Memory B cell (primary cell): ENCODE measurements around the gene DOC2B.
"Not testable (repeated sequence)": the region's sequence is repeated elsewhere in the genome, so short reads cannot be mapped to it uniquely, and the experiment has no call there.

Experiments
- ATAC-seq: fragments of 150-1000 bp; cut with Tn5 transposase; 2 replicates; pipeline ENCODE4 v1.10.0; 2021; ENCODE audit warnings: low read depth, mild to moderate bottlenecking, moderate library complexity
- DNase-seq, 2 donors: peaks; one replicate each; pipeline ENCODE4 v3.0.0; 2022; ENCODE audit warnings: low spot score in 2 of 2
- H3K27ac Mint-ChIP-seq: one replicate; pipeline ENCODE4 v1.8.0; 2022; ENCODE audit warnings: mild to moderate bottlenecking, moderate library complexity, mixed read lengths
- H3K27me3 Mint-ChIP-seq: one replicate; pipeline ENCODE4 v1.8.0; 2022; ENCODE audit warnings: mixed read lengths
- H3K36me3 Mint-ChIP-seq: one replicate; pipeline ENCODE4 v1.8.0; 2022; ENCODE audit warnings: mild to moderate bottlenecking, mixed read lengths
- H3K4me1 Mint-ChIP-seq: one replicate; pipeline ENCODE4 v1.8.0; 2022; ENCODE audit warnings: mixed read lengths
- H3K4me3 Mint-ChIP-seq: one replicate; pipeline ENCODE4 v1.8.0; 2022; ENCODE audit warnings: mild to moderate bottlenecking, moderate library complexity, mixed read lengths
- H3K9me3 Mint-ChIP-seq: one replicate; pipeline ENCODE4 v1.8.0; 2022; ENCODE audit warnings: mixed read lengths

DOC2B gene

DNA sequence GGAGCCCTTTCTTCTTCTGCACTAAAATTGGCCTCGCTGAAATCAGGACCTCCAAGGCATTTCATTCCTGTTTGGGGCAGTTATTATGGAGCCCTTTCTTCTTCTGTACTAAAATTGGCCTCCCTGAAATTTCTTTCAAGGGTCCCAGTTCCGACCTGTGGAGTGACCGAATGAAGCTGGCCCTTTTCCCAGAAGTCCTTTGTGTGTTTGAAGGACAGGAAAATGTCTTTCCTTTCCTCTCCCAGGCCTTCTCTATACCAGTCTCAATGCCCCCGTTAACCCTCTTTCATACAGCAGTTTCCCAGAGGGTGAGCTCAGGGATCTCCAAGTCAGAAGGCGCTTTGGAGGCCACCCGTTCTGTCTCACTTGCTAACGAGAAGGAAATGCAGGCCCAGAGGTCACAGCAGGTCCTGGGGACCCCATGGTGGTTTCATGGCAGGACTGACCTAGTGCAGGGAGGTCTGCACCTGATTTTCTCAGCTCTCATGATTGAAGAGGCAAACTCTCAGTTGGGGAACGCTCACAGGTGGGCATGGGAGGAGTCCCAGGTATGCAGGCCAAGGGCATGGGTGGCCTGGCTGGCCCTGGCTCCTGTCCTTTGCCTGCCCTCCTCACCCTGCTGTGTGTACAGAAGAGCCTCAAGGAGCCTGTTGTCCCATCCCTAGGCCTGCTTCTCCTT, 37.1 kb upstream of the DOC2B start:
- Mint-ChIP-seq H3K36me3 (no peaks in the 10 kb centered on the region), H3K27ac (no peak overlapping the region), H3K9me3 (no peaks in the 10 kb centered on the region), H3K4me1 (no peaks in the 10 kb centered on the region), H3K4me3 (no peak overlapping the region), H3K27me3 (no peaks in the 10 kb centered on the region)
- DNase-seq (no peak), ATAC-seq (no peak)

DNA sequence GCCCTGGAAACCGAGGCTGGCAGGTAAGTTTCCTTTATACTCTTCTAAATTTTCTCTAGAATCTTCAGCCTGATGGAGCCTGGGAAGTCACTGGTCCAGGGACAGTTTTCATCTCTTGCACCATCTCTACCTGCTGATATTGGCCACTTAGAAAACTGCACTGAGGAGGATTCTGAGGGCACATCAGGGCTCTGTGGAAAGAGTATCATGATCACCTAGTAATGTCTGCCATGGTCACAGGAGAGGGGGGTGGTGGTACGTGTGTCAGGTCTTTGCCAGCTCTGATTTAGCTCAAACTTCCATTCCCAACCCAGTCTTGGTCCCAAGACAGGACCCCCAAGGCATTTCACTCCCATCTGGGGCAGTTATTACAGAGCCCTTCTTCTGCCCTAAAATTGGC, 35.2 kb upstream of the DOC2B start:
- H3K4me1 Mint-ChIP-seq, result no peaks in the 10 kb centered on the region
- ATAC-seq, result no peak
- no peak overlapping the region for H3K4me3 Mint-ChIP-seq
- no peaks in the 10 kb centered on the region for H3K27me3 Mint-ChIP-seq
- DNase-seq, result no peak
- no peaks in the 10 kb centered on the region for H3K9me3 Mint-ChIP-seq
- no peak overlapping the region for H3K27ac Mint-ChIP-seq
- no peaks in the 10 kb centered on the region for H3K36me3 Mint-ChIP-seq

DNA sequence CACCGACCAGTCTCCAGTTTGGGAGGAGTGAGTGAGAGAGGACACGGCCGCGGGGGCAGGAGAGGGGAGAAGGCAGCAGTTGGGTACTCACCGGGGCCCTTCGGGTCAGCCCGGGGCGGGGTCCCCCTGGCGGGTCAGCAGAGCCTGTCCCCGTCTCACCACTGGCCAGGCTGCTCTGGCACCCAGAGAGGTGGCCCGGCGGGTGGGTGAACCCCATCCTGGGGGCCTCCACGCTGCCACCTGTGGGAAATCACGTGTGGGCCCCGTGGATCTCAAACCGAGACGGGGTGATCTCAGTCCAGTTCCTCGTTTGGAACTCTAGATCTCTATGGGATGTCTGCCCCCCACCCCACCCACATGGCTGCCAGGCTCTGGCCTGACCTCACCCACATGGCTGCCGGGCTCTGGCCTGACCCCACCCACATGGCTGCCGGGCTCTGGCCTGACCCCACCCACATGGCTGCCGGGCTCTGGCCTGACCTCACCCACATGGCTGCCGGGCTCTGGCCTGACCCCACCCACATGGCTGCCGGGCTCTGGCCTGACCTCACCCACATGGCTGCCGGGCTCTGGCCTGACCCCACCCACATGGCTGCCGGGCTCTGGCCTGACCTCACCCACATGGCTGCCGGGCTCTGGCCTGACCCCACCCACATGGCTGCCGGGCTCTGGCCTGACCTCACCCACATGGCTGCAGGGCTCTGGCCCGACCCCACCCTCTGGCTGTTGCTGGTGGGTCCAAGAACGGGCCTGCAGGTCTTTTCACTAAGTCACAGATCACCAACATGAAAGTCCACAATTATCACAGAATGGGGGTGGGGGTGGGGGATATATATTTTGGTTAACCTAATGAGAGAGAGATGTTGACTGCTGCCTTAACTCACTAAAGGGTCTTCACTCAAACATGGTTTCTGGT, 34.4 kb upstream of the DOC2B start:
- not testable (repeated sequence) for H3K4me1 Mint-ChIP-seq, H3K36me3 Mint-ChIP-seq, H3K4me3 Mint-ChIP-seq, DNase-seq, ATAC-seq, H3K27ac Mint-ChIP-seq, H3K27me3 Mint-ChIP-seq, H3K9me3 Mint-ChIP-seq

DNA sequence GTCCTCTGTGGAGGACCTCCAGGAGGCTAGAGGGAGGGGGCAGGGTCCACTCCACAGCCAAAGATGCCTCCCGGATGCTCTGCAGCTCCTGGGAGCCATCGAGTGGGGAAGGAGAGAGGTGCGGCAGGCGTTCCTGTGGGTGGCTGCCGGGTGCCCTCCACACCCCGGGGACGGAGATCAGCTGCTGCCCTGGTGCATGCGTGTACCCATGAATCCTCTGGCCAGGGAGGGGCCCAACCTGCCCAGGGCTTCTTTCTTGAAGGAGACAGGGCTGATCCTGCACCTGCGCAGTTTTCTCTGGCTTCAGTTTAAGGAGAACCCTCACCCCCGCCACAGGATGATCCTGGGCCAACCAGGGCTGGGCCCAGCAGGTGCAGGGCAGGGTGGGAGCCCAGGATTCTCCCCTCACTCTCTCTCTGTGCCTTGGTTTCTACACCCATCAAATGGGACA, 33.5 kb upstream of the DOC2B start:
- no peak for ATAC-seq
- H3K27ac Mint-ChIP-seq, result no peak overlapping the region
- DNase-seq, result no peak
- no peak overlapping the region for H3K4me3 Mint-ChIP-seq
- H3K36me3 Mint-ChIP-seq, result peaks cover 2% of the 10 kb centered on the region
- H3K4me1 Mint-ChIP-seq, result no peaks in the 10 kb centered on the region
- no peaks in the 10 kb centered on the region for H3K9me3 Mint-ChIP-seq
- H3K27me3 Mint-ChIP-seq, result no peaks in the 10 kb centered on the region

DNA sequence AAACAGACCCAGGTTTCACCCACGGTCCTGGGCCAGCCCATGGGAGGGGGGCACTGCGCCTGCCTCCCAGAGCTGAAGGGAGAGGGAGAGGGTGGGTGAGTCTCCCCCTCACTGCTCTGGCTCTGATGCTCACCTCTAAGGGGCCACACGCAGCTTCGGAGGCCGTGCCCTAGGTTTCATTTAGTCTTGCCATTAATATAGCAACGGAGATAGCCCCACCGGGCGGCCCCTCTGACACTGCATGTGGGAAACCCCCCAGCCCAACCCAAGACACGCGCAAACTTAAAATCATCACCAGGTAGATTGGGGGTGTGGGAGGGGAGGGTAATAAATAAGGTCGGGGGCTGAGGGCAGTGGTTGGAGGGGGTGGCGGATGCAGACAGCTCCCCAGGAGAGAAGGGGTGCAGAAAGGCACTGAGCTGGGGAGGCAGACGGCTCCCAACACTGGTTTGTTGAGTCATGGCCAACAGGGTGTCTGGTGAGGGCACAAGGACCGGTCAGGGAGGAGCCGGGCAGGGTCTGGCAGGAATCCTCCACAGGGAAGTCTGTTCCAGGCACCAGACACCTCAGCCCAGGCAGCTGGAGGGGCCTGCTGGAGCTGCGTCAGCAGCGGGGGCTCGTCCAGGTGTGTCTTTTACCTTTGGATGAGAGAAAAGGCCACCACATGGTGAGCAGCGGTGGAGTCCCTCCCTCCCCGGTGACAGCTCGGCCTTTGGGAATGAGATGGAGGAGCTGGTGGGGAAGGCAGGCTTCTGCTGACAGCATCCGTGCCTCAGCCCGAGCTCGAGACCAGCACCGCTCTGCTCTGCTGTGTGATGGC, 32.0 kb upstream of the DOC2B start:
- no peaks in the 10 kb centered on the region for H3K27me3 Mint-ChIP-seq
- peaks cover 6% of the 10 kb centered on the region for H3K36me3 Mint-ChIP-seq
- ATAC-seq (no peak), DNase-seq (no peak)
- H3K4me1 Mint-ChIP-seq, result no peaks in the 10 kb centered on the region
- no peak overlapping the region for H3K4me3 Mint-ChIP-seq
- no peak overlapping the region for H3K27ac Mint-ChIP-seq
- peaks cover 3% of the 10 kb centered on the region for H3K9me3 Mint-ChIP-seq

DNA sequence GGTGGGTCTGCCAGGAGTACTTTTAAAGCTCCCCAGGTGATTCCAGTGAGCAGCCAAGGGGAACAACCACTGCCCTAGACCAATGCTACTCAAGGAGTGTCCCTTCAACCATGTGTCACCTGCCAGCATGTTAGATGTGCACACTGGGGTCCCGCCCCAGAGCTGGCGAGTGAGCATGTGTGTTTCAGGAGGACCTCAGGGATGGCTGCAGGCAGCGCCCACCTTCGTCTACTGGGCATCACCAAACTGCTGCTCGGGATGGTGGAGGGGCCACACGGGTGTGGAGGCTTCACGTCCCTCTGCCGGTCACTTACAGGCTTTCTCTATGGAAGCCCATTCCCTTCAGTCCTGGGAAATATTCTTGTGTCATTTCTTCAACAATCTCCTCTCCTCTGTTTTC, 29.0 kb upstream of the DOC2B start:
- DNase-seq, result no peak
- H3K9me3 Mint-ChIP-seq, result peaks cover 10% of the 10 kb centered on the region
- no peak overlapping the region for H3K27ac Mint-ChIP-seq
- no peaks in the 10 kb centered on the region for H3K4me1 Mint-ChIP-seq
- no peaks in the 10 kb centered on the region for H3K27me3 Mint-ChIP-seq
- H3K36me3 Mint-ChIP-seq, result peaks cover 9% of the 10 kb centered on the region
- no peak overlapping the region for H3K4me3 Mint-ChIP-seq
- no peak for ATAC-seq

DNA sequence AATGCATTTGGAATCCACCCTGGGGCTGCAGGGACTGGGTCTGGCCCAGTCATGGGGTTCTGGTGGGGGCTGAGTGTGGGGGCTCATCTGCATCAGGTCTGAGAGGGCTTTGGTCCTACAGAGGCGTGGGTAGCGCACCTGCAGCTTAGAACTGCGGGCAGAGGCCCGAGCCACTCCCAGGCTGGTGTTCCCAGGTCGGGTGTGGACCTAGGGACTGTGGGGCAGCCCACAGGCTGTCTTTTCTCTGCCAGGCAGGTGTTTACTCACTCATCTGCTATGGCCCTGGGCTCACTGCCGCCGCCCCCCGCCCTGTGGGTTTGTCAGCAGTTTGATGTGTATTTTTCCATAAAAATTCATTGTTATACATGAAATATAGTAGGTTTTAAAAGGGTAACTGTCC, 27.0 kb upstream of the DOC2B start:
- no peak for ATAC-seq
- H3K4me1 Mint-ChIP-seq, result no peaks in the 10 kb centered on the region
- H3K36me3 Mint-ChIP-seq, result peaks cover 9% of the 10 kb centered on the region
- H3K27me3 Mint-ChIP-seq, result peaks cover 2% of the 10 kb centered on the region
- no peak overlapping the region for H3K4me3 Mint-ChIP-seq
- no peak overlapping the region for H3K27ac Mint-ChIP-seq
- peaks cover 10% of the 10 kb centered on the region for H3K9me3 Mint-ChIP-seq
- no peak for DNase-seq

DNA sequence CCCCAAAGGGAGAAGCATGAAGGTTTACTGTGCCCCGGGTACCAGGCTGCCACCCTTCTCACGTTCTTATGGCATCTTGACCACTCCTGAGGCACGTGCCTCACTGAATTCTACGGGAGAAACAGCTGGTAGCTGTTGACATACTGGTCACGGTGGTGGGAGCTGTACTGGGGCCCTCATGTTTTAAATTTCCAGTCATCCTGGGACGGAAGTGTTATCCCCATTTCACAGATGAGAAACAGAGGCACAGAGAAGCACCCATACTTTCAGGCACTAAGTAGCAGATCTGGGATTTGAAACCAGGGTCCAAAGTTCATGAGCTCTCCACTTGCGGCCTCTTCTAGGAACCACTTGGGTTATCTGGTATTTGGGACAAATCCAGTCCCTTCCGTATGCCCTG, 26.3 kb upstream of the DOC2B start:
- no peak overlapping the region for H3K27ac Mint-ChIP-seq
- H3K4me1 Mint-ChIP-seq, result no peaks in the 10 kb centered on the region
- H3K4me3 Mint-ChIP-seq, result no peak overlapping the region
- H3K9me3 Mint-ChIP-seq, result peaks cover 10% of the 10 kb centered on the region
- H3K27me3 Mint-ChIP-seq, result peaks cover 2% of the 10 kb centered on the region
- peaks cover 9% of the 10 kb centered on the region for H3K36me3 Mint-ChIP-seq
- no peak for ATAC-seq
- DNase-seq, result no peak

DNA sequence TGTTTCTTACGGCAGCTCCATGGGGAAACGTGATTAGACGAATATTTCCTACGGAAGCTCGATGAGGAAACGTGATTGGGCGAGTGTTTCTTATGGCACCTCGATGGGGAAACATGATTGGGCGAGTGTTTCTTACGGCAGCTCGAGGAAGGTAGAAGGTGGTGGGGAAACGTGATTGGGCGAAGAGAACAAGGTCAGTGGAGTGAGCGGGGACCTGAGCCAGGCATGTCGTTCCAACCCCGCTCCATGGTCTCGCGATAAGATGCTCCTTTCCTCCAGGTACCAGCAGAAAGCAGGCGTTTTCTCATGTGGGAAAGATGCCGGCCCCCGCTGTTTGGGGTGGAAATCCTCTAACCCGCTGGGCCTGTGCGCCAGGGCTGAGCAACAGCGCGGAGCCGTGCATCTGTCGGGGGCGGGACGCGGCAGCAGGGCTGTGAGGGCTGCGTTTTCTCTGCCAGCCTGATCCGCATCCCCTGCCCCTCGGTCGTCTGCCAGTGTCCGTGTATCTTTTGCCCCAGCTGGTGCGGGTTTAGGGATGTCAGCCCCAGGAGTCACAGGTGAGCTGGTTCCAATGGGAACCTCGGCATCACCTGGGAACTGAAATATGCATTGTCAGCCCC, 25.6 kb upstream of the DOC2B start:
- H3K9me3 Mint-ChIP-seq, result peaks cover 10% of the 10 kb centered on the region
- no peak overlapping the region for H3K4me3 Mint-ChIP-seq
- no peaks in the 10 kb centered on the region for H3K4me1 Mint-ChIP-seq
- peaks cover 2% of the 10 kb centered on the region for H3K27me3 Mint-ChIP-seq
- DNase-seq, result no peak
- no peak for ATAC-seq
- H3K27ac Mint-ChIP-seq, result no peak overlapping the region
- peaks cover 9% of the 10 kb centered on the region for H3K36me3 Mint-ChIP-seq

DNA sequence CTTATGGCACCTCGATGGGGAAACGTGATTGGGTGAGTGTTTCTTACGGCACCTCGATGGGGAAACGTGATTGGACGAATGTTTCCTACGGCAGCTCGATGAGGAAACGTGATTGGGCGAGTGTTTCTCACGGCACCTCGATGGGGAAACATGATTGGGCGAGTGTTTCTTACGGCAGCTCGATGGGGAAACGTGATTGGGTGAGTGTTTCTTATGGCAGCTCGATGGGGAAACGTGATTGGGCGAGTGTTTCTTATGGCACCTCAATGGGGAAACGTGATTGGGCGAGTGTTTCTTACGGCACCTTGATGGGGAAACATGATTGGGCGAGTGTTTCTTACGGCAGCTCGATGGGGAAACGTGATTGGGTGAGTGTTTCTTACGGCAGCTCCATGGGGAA, 25.0 kb upstream of the DOC2B start:
- not testable (repeated sequence) for H3K4me1 Mint-ChIP-seq, H3K36me3 Mint-ChIP-seq, H3K4me3 Mint-ChIP-seq, DNase-seq, H3K27me3 Mint-ChIP-seq, ATAC-seq, H3K27ac Mint-ChIP-seq
- peaks cover 10% of the 10 kb centered on the region for H3K9me3 Mint-ChIP-seq

DNA sequence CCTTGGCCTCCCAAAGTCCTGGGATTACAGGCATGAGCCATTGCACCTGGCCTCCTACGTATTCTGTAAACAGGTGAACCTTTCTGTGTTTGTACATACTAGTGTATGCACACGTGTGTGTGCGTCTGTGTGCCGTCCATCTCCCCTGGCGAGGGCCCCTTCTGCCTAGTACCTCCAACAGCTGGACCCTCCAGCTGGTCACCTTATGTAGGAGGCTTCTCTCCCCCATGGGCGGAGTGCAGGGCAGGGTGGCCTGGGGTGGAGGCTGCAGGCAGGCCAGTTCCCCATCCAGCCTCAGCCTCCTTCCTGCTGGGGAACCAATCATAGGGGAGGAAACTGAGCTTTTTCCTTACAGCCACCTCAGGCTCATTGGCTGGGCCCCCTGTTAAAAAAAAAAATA, 24.4 kb upstream of the DOC2B start:
- Mint-ChIP-seq H3K36me3 (peaks cover 9% of the 10 kb centered on the region), H3K9me3 (peaks cover 10% of the 10 kb centered on the region), H3K27me3 (peaks cover 2% of the 10 kb centered on the region), H3K4me3 (no peak overlapping the region), H3K27ac (no peak overlapping the region), H3K4me1 (no peaks in the 10 kb centered on the region)
- DNase-seq (no peak), ATAC-seq (no peak)

DNA sequence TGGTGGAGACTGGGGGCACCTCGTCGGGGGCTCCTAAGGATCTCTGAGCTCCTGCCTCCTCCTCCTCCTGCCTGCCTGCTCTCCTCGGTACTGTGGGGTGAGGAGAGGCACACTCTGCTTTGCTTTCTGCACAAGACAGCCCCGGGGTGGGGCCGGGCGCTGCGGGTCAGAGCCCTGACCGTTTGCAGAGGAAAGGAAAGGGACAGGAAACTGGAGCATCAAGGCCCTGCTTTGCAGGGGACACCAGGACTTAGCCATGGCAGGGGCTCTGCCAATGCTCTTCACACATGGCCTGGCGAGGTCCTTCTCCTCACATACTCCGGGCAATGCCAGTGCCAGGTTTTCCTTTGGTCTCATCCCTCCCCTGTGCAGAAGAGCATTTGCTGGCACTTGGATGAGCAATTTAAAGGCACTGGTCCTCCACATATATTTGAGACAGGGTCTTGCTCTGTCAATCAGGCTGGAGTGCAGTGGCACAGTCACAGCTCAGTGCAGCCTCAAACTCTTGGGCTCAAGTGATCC, 23.8 kb upstream of the DOC2B start:
- peaks cover 7% of the 10 kb centered on the region for H3K36me3 Mint-ChIP-seq
- ATAC-seq, result no peak

DNA sequence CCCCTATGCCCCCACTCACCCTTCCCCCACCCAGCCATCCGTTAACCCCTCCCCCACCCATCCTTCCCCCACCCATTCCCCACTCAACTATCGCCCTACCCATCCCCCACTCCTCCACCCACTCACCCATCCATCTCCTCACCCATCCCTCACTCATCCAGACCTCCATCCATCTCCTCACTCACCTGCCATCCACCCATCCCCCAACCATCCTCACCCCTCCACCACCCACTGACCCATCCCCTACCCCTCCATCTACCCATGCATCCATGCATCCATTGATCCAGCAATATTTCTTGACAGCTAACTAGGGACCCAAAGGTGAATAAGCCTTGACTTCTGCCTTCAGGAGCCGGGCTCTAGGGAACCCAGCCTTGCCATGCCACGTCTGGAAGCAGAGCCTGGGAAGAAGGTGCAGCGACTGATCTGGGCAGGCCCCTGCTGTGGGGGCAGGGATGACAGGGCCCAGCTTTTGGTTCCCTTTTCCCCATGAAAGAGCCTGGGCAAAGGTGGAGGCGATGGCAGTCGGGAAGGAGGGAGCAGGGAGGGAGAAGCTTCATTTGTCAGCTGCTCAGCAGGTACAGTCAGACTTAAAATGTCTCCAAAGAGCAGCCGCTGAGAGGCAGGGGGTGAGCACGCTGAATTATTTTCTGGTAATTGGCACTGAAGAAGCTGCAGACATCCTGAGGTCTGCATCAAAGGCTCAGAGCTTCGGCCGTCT, 23.1 kb upstream of the DOC2B start:
- DNase-seq, result no peak
- H3K27me3 Mint-ChIP-seq, result peaks cover 2% of the 10 kb centered on the region
- H3K4me3 Mint-ChIP-seq, result no peak overlapping the region
- peaks cover 7% of the 10 kb centered on the region for H3K36me3 Mint-ChIP-seq
- H3K27ac Mint-ChIP-seq, result no peak overlapping the region
- no peaks in the 10 kb centered on the region for H3K4me1 Mint-ChIP-seq
- no peak for ATAC-seq
- peaks cover 10% of the 10 kb centered on the region for H3K9me3 Mint-ChIP-seq

More for the DNA sequence above, 23.8 kb upstream of the DOC2B start:
- Mint-ChIP-seq H3K27me3 (peaks cover 2% of the 10 kb centered on the region), H3K4me1 (no peaks in the 10 kb centered on the region), H3K4me3 (no peak overlapping the region), H3K9me3 (peaks cover 10% of the 10 kb centered on the region), H3K27ac (no peak overlapping the region)
- no peak for DNase-seq
